ENCODE measurements around the gene MYLK. TPM values are rescaled to one million over a fixed set of nuclear protein-coding genes. Genes with fewer than 3 reads are reported as not detected.

The MYLK gene
- total RNA-seq, 1 donor = 807 TPM

DNA sequence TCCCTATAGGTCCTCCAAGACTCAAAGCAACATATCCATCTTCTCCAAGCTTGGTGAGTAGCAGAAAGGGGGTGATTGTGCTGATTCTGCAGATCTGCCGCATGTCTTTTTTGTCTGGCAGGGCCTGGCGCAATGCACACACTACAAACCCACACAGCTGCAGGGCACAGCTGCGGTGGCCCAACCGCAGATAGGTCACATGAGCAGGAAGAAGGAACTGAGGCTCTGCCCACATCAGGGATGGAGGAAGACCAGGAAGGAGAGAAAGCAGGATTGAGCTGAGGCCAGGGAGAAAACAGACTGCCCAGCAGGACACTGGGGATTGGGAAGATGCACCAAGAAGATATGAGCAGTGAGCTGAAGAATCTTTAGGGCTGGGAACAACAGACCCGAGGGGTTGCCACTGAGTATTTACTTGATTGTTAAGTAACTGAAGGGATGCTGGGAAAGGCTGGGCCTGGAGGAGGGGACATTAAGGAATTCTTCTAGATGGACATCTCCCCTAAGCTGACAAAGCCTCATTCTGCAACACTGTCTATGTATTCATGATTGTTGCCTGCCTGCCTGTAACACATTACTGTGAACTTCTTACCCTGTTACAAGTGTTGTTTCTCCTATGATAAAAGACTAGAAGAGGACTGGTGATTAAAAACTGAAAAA, 126.7 kb downstream of the MYLK start:
- TF ChIP-seq CTCF (IDR thresholded peaks at IDR 0.05; ENCODE audit: insufficient read depth, low read depth, low read length) = no peak
- H3K4me3 ChIP-seq (ENCODE audit: low read depth, low read length) = no peak overlapping the region
- DNase-seq (ENCODE audit: low read depth) = peak; percentile 82

DNA sequence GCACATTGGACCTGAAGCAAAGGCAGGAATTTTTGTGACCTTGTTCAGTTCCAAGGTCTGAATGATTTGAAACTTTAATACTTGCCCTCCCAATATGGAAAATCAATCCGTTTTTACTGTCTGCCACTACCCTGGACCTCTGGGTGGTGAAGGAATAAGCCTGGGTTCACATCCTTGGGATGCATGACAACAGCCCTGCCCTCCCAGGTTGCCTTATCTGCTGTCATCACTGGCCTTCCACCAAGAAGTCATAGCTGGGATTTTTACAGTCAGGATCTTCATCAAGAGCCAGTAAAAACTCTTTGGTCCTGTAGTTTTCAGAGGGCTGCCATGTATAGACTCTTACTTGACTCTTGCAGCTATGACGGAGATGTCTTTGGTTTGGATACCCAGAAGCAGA, 128.6 kb downstream of the MYLK start:
- no peak for TF ChIP-seq CTCF (IDR thresholded peaks at IDR 0.05; ENCODE audit: insufficient read depth, low read depth, low read length)
- DNase-seq (ENCODE audit: low read depth) = no peak
- no peak overlapping the region for H3K4me3 ChIP-seq (ENCODE audit: low read depth, low read length)

DNA sequence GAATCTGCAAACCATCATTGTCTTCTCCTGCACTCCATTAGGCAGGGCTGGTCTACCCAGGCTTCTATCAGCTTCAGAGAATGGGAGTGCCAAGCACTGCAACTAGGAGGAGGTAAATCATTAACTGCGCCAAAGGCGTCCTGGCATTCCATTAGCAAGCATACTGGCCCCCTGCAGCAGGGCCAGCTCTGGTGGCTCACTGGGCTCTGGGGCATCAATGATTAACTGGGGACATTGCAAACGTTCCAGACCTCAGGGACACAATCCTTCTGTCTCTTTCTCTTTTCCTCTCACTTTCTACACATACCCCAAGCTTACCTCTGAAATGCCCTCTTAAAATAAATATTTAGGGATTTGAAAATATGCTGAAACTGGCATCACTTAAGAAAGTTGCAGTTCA, 129.0 kb downstream of the MYLK start:
- TF ChIP-seq CTCF (IDR thresholded peaks at IDR 0.05; ENCODE audit: insufficient read depth, low read depth, low read length) = no peak
- no peak overlapping the region for H3K4me3 ChIP-seq (ENCODE audit: low read depth, low read length)
- DNase-seq (ENCODE audit: low read depth) = no peak

DNA sequence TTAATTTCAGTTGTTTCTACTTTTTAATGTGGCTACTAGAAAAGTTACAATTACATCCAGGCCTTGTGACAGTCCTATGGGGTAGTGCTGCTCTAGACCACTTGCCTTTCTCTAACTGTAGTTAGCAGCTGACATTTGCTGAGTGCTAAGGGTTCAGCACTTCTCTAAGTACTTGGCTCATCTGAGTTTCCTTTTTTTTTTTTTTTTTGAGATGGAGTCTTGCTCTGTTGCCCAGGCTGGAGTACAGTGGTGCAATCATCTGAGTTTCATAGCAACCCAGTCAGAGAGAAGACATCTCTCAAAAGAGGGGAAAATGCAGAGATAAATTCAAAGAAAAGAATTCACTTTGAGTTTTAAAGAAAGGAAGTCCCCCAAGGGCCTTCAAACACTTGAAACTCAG, 130.8 kb downstream of the MYLK start:
- no peak for DNase-seq (ENCODE audit: low read depth)
- TF ChIP-seq CTCF (IDR thresholded peaks at IDR 0.05; ENCODE audit: insufficient read depth, low read depth, low read length) = no peak
- H3K4me3 ChIP-seq (ENCODE audit: low read depth, low read length) = no peak overlapping the region

- no peak for TF ChIP-seq CTCF (IDR thresholded peaks at IDR 0.05; ENCODE audit: insufficient read depth, low read depth, low read length)
- DNase-seq (ENCODE audit: low read depth) = no peak
- no peak overlapping the region for H3K4me3 ChIP-seq (ENCODE audit: low read depth, low read length)
Measured at GRCh38 chr3:123752228-123752627, 131.9 kb downstream of the MYLK start.

DNA sequence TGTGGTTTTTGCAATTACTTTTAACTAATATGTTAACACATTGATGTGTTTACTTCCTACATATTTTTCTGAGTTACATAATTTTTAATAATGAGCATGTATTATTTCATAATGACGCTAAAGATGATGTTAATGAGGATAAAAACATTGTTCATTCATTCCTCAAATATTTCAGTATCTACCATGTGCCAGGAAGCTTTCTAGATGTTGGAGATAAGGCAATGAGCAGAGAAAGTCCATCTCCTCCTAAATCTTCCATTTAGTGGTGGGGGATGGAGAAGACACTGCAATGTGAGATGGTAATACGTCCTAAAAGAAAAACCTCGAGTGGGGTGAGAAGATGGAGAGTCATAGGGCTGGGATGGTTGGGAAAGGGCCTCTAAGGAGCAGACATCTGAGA, 132.7 kb downstream of the MYLK start:
- TF ChIP-seq CTCF (IDR thresholded peaks at IDR 0.05; ENCODE audit: insufficient read depth, low read depth, low read length) = no peak
- peak; percentile 68 for DNase-seq (ENCODE audit: low read depth)
- no peak overlapping the region for H3K4me3 ChIP-seq (ENCODE audit: low read depth, low read length)
